Measurements from ENCODE around the gene KMT5B.

DNA sequence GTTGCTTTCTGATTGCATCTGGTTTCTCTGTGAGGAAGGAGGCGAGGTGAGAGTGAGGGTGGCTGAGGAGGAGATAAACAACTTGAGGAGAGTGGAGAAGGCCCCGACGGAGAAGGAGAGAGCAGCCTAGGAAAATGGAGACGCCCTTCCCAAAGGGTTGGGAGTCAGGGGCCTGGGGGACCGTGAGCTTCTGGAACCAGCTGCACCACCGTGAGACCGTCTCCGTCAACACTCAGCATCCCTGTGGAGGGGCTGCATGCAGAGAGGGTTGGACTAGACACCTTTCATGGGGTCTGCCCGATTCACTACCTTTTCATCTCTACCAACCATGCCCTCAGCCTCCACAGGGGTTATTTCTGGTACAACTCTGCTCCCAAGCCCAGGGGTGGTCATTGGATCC is 13.3 kb upstream of the KMT5B start:
- TF ChIP-seq EZH2 (IDR thresholded peaks at IDR 0.05; ENCODE audit: low read length, missing control alignments), result no peak
- TF ChIP-seq, protein P1, sequence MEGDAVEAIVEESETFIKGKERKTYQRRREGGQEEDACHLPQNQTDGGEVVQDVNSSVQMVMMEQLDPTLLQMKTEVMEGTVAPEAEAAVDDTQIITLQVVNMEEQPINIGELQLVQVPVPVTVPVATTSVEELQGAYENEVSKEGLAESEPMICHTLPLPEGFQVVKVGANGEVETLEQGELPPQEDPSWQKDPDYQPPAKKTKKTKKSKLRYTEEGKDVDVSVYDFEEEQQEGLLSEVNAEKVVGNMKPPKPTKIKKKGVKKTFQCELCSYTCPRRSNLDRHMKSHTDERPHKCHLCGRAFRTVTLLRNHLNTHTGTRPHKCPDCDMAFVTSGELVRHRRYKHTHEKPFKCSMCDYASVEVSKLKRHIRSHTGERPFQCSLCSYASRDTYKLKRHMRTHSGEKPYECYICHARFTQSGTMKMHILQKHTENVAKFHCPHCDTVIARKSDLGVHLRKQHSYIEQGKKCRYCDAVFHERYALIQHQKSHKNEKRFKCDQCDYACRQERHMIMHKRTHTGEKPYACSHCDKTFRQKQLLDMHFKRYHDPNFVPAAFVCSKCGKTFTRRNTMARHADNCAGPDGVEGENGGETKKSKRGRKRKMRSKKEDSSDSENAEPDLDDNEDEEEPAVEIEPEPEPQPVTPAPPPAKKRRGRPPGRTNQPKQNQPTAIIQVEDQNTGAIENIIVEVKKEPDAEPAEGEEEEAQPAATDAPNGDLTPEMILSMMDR (conservative IDR thresholded peaks at IDR 0.05 in 1 of 2, IDR thresholded peaks at IDR 0.05 in 1 of 2; ENCODE audit: low read depth in 1 of 2, low read length in 2 of 2), result no peak

Data from fibroblast of lung (primary cell).